ENCODE measurements around the gene PHPT1.

Gene PHPT1

GRCh38 chr9:136858452-136858843, 9.2 kb downstream of the PHPT1 start:
- in situ Hi-C loops (cut with HindIII; ENCODE audit: low pct_ligation_motif_present, low sequenced_read_pairs): no loop called here
- Histone ChIP-seq H3K36me3 (replicated peaks) (peaks cover 31% of the 10 kb centered on the region), H3K4me3 (ENCODE audit: low read depth, low read length) (no peak overlapping the region)

GRCh38 chr9:136858844-136859757, 9.9 kb downstream of the PHPT1 start:
- no peak overlapping the region for H3K4me3 ChIP-seq (ENCODE audit: low read depth, low read length)
- in situ Hi-C loops (cut with HindIII; ENCODE audit: low pct_ligation_motif_present, low sequenced_read_pairs): no loop called here
- H3K27me3 ChIP-seq (replicated peaks): no peaks in the 10 kb centered on the region
- H3K27ac ChIP-seq: no peak overlapping the region
- TF ChIP-seq CTCF (IDR thresholded peaks at IDR 0.05; ENCODE audit: low read depth, low read length, missing control alignments): no peak
- peaks cover 35% of the 10 kb centered on the region for H3K36me3 ChIP-seq (replicated peaks)
- DNase-seq: no peak

More at GRCh38 chr9:136858452-136858843, 9.2 kb downstream of the PHPT1 start:
- H3K27ac ChIP-seq: no peak overlapping the region
- H3K27me3 ChIP-seq (replicated peaks): no peaks in the 10 kb centered on the region
- no peak for DNase-seq
- no peak for TF ChIP-seq CTCF (IDR thresholded peaks at IDR 0.05; ENCODE audit: low read depth, low read length, missing control alignments)

GRCh38 chr9:136860529-136860928, 11.3 kb downstream of the PHPT1 start:
- no peak for DNase-seq
- H3K27ac ChIP-seq: no peak overlapping the region
- H3K27me3 ChIP-seq (replicated peaks): no peaks in the 10 kb centered on the region
- no peak for TF ChIP-seq CTCF (IDR thresholded peaks at IDR 0.05; ENCODE audit: low read depth, low read length, missing control alignments)
- no peak overlapping the region for H3K4me3 ChIP-seq (ENCODE audit: low read depth, low read length)
- H3K36me3 ChIP-seq (replicated peaks): peaks cover 35% of the 10 kb centered on the region
- in situ Hi-C loops (cut with HindIII; ENCODE audit: low pct_ligation_motif_present, low sequenced_read_pairs): no loop called here

GRCh38 chr9:136860933-136861873, 12.0 kb downstream of the PHPT1 start:
- in situ Hi-C loops (cut with HindIII; ENCODE audit: low pct_ligation_motif_present, low sequenced_read_pairs): no loop called here
- H3K27ac ChIP-seq: no peak overlapping the region

More at GRCh38 chr9:136860933-136861873, 12.0 kb downstream of the PHPT1 start:
- DNase-seq: no peak
- TF ChIP-seq CTCF (IDR thresholded peaks at IDR 0.05; ENCODE audit: low read depth, low read length, missing control alignments): no peak
- Histone ChIP-seq H3K36me3 (replicated peaks) (peaks cover 35% of the 10 kb centered on the region), H3K27me3 (replicated peaks) (no peaks in the 10 kb centered on the region), H3K4me3 (ENCODE audit: low read depth, low read length) (no peak overlapping the region)
